GM12878 (cell line): ENCODE results near the gene HUS1. TPM values are rescaled to one million over a fixed set of nuclear protein-coding genes. Genes with fewer than 3 reads are reported as not detected.

Source experiments
- ATAC-seq: fragments of 200-7000 bp; cut with Tn5 transposase; 3 replicates; pipeline ENCODE4 v1.9.1; 2020; ENCODE audit warnings: mild to moderate bottlenecking, moderate library complexity
- BruUV-seq: library from RNA; stranded (reverse); fragments of 400-500 nt; replicated peaks from 2 replicates; lab custom pipeline; 2021; lab: Mats Ljungman, UMichigan
- CTCF ChIA-PET: fragments of 300-600 bp; sonication (Branson Sonifier 250); formaldehyde crosslinking; extraction: SDS; loops from one replicate; lab custom pipeline; 2021; ENCODE audit warnings: inconsistent platforms; lab: Yijun Ruan, JAX
- POLR2A ChIA-PET: fragments of 350-600 bp; formaldehyde crosslinking; extraction: SDS; loops from one replicate; lab custom pipeline; 2021; ENCODE audit warnings: inconsistent platforms; lab: Charles Lee
- RAD21 ChIA-PET: fragments of 300-600 bp; sonication (Branson Sonifier 250); formaldehyde crosslinking; loops from one replicate; lab custom pipeline; 2023; ENCODE audit warnings: antibody characterized with exemption; ENCODE audit not compliant: unreplicated experiment; lab: Charles Lee
- SMC1A ChIA-PET: fragments of 300-600 bp; sonication (Branson Sonifier 250); formaldehyde crosslinking; loops from one replicate; lab custom pipeline; 2023; ENCODE audit not compliant: unreplicated experiment, uncharacterized antibody; lab: Charles Lee
- DNase-seq: peaks from one replicate; pipeline ENCODE4 v3.0.0-alpha.2; 2011; ENCODE audit warnings: low read depth, low spot score
- FAIRE-seq: peaks from 3 replicates; lab custom pipeline; 2011; peaks lifted over from hg19 to GRCh38; lab: Jason Lieb, UNC
- H2AFZ ChIP-seq: 2 replicates; pipeline ENCODE4 v1.6.0; 2011; ENCODE audit warnings: low read depth, low read length, control low read depth; ENCODE audit not compliant: control insufficient read depth
- H3K27ac ChIP-seq: 2 replicates; pipeline ENCODE4 v1.5.1; 2011; ENCODE audit warnings: control low read depth; ENCODE audit not compliant: control insufficient read depth, insufficient read depth
- H3K27me3 ChIP-seq, 2 experiments: replicated peaks in 1 of 2; 2 replicates each; pipeline versions ENCODE4 v1.6.0 to v1.6.1; 2011; ENCODE audit warnings: low read length in 1 of 2; ENCODE audit not compliant: control insufficient read depth in 2 of 2, insufficient read depth in 2 of 2
- H3K36me3 ChIP-seq, 2 experiments: 2 replicates each; pipeline ENCODE4 v1.5.1; 2011; ENCODE audit warnings: low read length in 1 of 2; ENCODE audit not compliant: control insufficient read depth in 2 of 2, insufficient read depth in 2 of 2
- H3K4me1 ChIP-seq: 2 replicates; pipeline ENCODE4 v1.6.1; 2011; ENCODE audit warnings: mild to moderate bottlenecking, low read length, moderate library complexity, mixed read lengths; ENCODE audit not compliant: control insufficient read depth, insufficient read depth
- H3K4me2 ChIP-seq: 2 replicates; pipeline ENCODE4 v1.6.0; 2011; ENCODE audit warnings: control low read depth; ENCODE audit not compliant: control insufficient read depth, insufficient read depth
- H3K4me3 ChIP-seq: fragments of 200-600 bp; sonication (generic); 2 replicates; pipeline ENCODE4 v1.5.1; 2016
- H3K79me2 ChIP-seq: 2 replicates; pipeline ENCODE4 v1.6.0; 2011; ENCODE audit warnings: low read length; ENCODE audit not compliant: control insufficient read depth, insufficient read depth
- H3K9ac ChIP-seq: 2 replicates; pipeline ENCODE4 v1.8.0; 2011; ENCODE audit warnings: low read length, control low read depth, mixed read lengths; ENCODE audit not compliant: control insufficient read depth, insufficient read depth
- H3K9me3 ChIP-seq: replicated peaks from 3 replicates; pipeline ENCODE4 v1.5.1; 2011; ENCODE audit warnings: mild to moderate bottlenecking, low read length; ENCODE audit not compliant: control insufficient read depth, insufficient read depth
- H4K20me1 ChIP-seq: 2 replicates; pipeline ENCODE4 v1.6.0; 2011; ENCODE audit not compliant: control insufficient read depth, insufficient read depth
- BACH1 ChIP-seq: fragments of 450-650 bp; IDR thresholded peaks from 2 replicates; pipeline ENCODE4 v1.6.1; 2017; ENCODE audit warnings: mild to moderate bottlenecking, borderline replicate concordance
- IKZF1 ChIP-seq: fragments of 450-650 bp; conservative IDR thresholded peaks from 2 replicates; pipeline ENCODE4 v1.6.1; 2017; ENCODE audit warnings: antibody characterized with exemption, mild to moderate bottlenecking
- RELB ChIP-seq: fragments of 450-650 bp; IDR thresholded peaks from 2 replicates; pipeline ENCODE4 v1.6.1; 2017; ENCODE audit warnings: low read depth, mild to moderate bottlenecking, moderate library complexity
- SKIL ChIP-seq: fragments of 450-650 bp; IDR thresholded peaks from 2 replicates; pipeline ENCODE4 v1.6.1; 2017; ENCODE audit warnings: mild to moderate bottlenecking, low read depth, inconsistent platforms; ENCODE audit not compliant: poor library complexity, severe bottlenecking
- WGBS: methylation state at CpG from one replicate; pipeline ENCODE4 v1.1.6; 2016; ENCODE audit warnings: low lambda C conversion rate; ENCODE audit not compliant: insufficient replicate concordance, insufficient coverage; ENCODE audit errors: missing lambda C conversion rate; 5-methylcytosine and 5-hydroxymethylcytosine counted together
- in situ Hi-C: fragments of 300-500 bp; cut with MboI; formaldehyde crosslinking; loops from 9 replicates; pipeline ENCODE4 v1.14.3; 2018; ENCODE audit warnings: mixed read lengths
- intact Hi-C: fragments of 100-400 bp; cut with micrococcal nuclease; formaldehyde crosslinking; loops from one replicate; pipeline ENCODE4 v1.14.2; 2022; ENCODE audit not compliant: unreplicated experiment
- polyA plus RNA-seq, 11 experiments: library from polyadenylated mRNA; depleted of rRNA in 4 of 11; unstranded in 6 of 11; stranded (reverse) in 5 of 11; fragments of >200 nt; fragmentation: Nextera tagmentation in 4 of 11; fragmentation: Illumina TruSeq in 1 of 11; extraction: Ambion mirVana in 4 of 11; extraction: Trizol in 1 of 11; gene quantifications; 1 replicate in 1 of 11; 2 replicates in 10 of 11; pipeline versions ENCODE4 v1.2.1 to v1.2.3, GENCODE V29; 2011 to 2016; ENCODE audit warnings: inconsistent platforms in 2 of 11, missing spikeins in 2 of 11, low read depth in 1 of 11
- total RNA-seq, 4 experiments: library from RNA; depleted of rRNA in 3 of 4; stranded (reverse); fragments of >200 nt in 3 of 4; fragmentation: Illumina TruSeq in 1 of 4; extraction: Trizol in 1 of 4; gene quantifications; 2 replicates each; pipeline versions ENCODE4 v1.2.1 to v1.2.3, GENCODE V29; 2013 to 2021

The HUS1 gene
- total and polyA plus RNA-seq, 10 of the 15 experiments (the other 5 are each of a cell fraction or from before 2014, with no cell fraction given), result 10.4 to 35.5 (median 22.6) TPM

GRCh38 chr7:47967123-47967522 lies 12.3 kb downstream of the HUS1 start:
- no peak for ATAC-seq
- H3K4me3 ChIP-seq, result no peak overlapping the region
- CTCF ChIA-PET, result interaction anchor here (0.6 to 1.6 kb wide), 2 partner anchors 22 to 47 kb away, joined by 3 to 20 read pairs; no protein-coding TSS in a partner anchor
- no TSS peak for BruUV-seq
- FAIRE-seq, result no peak
- no peaks in the 10 kb centered on the region for H3K79me2 ChIP-seq
- no peak overlapping the region for H3K4me2 ChIP-seq
- DNase-seq, result no peak
- H3K9ac ChIP-seq, result no peak overlapping the region
- POLR2A ChIA-PET, result interaction anchor here (0.6 kb wide), 1 partner anchor 22 kb away, joined by 3 read pairs; no protein-coding TSS in a partner anchor
- SMC1A ChIA-PET, result interaction anchor here (0.6 kb wide), 1 partner anchor 29 kb away, joined by 3 read pairs; no protein-coding TSS in a partner anchor
- no peak overlapping the region for H3K27ac ChIP-seq
- H3K27me3 ChIP-seq, result no peaks in the 10 kb centered on the region
- no peaks in the 10 kb centered on the region for H4K20me1 ChIP-seq
- no peak overlapping the region for H2AFZ ChIP-seq
- RAD21 ChIA-PET, result interaction anchor here (1.1 kb wide), 1 partner anchor 22 kb away, joined by 6 read pairs; no protein-coding TSS in a partner anchor
- no peaks in the 10 kb centered on the region for H3K9me3 ChIP-seq
- H3K36me3 ChIP-seq, result peaks cover 12 to 25% of the 10 kb centered on the region in 2 experiments
- H3K4me1 ChIP-seq, result peaks cover 5% of the 10 kb centered on the region
- 98% methylated on average over 5 of the region's 5 CpGs for WGBS
- in situ Hi-C loops, result no loop called here
- TF ChIP-seq SKIL (no peak), IKZF1 (no peak), BACH1 (no peak), RELB (no peak)
- intact Hi-C loops, result no loop called here
